Calu3 (cell line): ENCODE data around the gene RARG. TPM values are rescaled to one million over a fixed set of nuclear protein-coding genes. Genes with fewer than 3 reads are reported as not detected.

Experiments
- BruUV-seq: library from RNA; stranded (reverse); fragments of 400-500 nt; replicated peaks from 2 replicates; lab custom pipeline; 2021; lab: Mats Ljungman, UMichigan
- CTCF ChIA-PET: fragments of 300-600 bp; sonication (Branson Sonifier 250); formaldehyde crosslinking; loops from one replicate; lab custom pipeline; 2022; ENCODE audit warnings: antibody characterized with exemption; lab: Charles Lee
- DNase-seq: peaks from one replicate; pipeline ENCODE4 v3.0.0; 2022
- H3K27ac Mint-ChIP-seq: one replicate; pipeline ENCODE4 v1.8.0; 2022; ENCODE audit warnings: mixed read lengths; ENCODE audit not compliant: unreplicated experiment
- H3K27me3 Mint-ChIP-seq: one replicate; pipeline ENCODE4 v1.8.0; 2022; ENCODE audit warnings: mixed read lengths; ENCODE audit not compliant: unreplicated experiment
- H3K36me3 Mint-ChIP-seq: one replicate; pipeline ENCODE4 v1.8.0; 2022; ENCODE audit warnings: mild to moderate bottlenecking, moderate library complexity, mixed read lengths; ENCODE audit not compliant: insufficient read depth, unreplicated experiment
- H3K4me1 Mint-ChIP-seq: one replicate; pipeline ENCODE4 v1.8.0; 2022; ENCODE audit warnings: mild to moderate bottlenecking, low read depth, mixed read lengths; ENCODE audit not compliant: unreplicated experiment
- H3K4me3 Mint-ChIP-seq: one replicate; pipeline ENCODE4 v1.8.0; 2022; ENCODE audit warnings: mild to moderate bottlenecking, low read depth, moderate library complexity, mixed read lengths; ENCODE audit not compliant: unreplicated experiment
- H3K9me3 Mint-ChIP-seq: one replicate; pipeline ENCODE4 v1.8.0; 2022; ENCODE audit warnings: low read depth, mixed read lengths; ENCODE audit not compliant: unreplicated experiment
- intact Hi-C: fragments of 100-400 bp; cut with micrococcal nuclease; formaldehyde crosslinking; loops from one replicate; pipeline ENCODE4 v1.10.0; 2022; ENCODE audit not compliant: unreplicated experiment
- total RNA-seq: library from RNA; stranded (reverse); gene quantifications from 2 replicates; pipeline ENCODE4 v1.2.3, GENCODE V29; 2022
- TF ChIP-seq, protein P1 (sequence below): fragments of 200-600 bp; IDR thresholded peaks from one replicate; pipeline ENCODE4 v1.8.0; 2022; ENCODE audit warnings: antibody characterized with exemption; ENCODE audit not compliant: unreplicated experiment

The RARG gene
- total RNA-seq, 1 experiment from 2014 or later, result 36.7 TPM

DNA sequence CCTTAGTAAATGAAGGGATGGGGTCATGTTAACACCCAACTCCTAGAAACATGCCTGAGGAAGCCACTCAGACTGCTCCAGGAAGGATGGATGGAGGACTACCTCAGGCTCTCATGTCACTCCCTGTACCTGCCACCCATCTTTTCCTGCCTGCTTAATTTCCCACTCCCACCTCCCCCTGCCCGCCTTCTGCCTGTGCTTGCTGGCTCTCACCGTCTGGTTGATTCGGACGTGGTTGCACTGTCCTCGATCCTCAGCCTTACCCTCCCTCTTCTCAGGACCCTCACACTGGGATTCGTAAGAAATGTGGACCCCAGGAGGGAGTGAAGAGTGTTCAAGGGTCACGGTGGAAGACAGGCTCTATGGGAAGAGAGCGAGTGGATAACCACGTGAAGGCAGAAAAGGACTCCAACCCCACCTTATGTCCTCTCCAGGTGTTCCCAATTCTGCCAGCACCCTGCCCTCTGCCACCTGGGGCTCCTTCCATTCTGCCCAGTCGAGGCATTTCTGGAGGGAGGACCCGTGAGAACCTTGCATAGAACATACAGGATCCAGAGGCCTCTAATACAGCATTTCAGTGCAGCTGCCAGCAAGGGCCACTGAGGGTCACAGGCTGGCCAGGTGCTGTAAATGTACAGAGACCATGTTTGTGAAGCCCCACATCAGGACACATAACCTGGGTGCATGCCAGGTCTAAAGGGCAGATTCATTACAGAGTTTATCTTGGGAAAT, 37.9 kb downstream of the RARG start:
- CTCF ChIA-PET, result interaction anchor here (0.6 kb wide), 1 partner anchor 84 kb away, joined by 6 read pairs; no protein-coding TSS in a partner anchor
- Mint-ChIP-seq H3K4me1 (peaks cover 9% of the 10 kb centered on the region), H3K27ac (peak overlapping the region; percentile 36), H3K4me3 (no peak overlapping the region), H3K27me3 (peaks cover 15% of the 10 kb centered on the region), H3K36me3 (peaks cover 10% of the 10 kb centered on the region), H3K9me3 (no peaks in the 10 kb centered on the region)
- intact Hi-C loops, result loop anchor here (5.0 kb wide), 1 partner anchor 127 kb away; no protein-coding TSS in a partner anchor
- TF ChIP-seq, protein P1, sequence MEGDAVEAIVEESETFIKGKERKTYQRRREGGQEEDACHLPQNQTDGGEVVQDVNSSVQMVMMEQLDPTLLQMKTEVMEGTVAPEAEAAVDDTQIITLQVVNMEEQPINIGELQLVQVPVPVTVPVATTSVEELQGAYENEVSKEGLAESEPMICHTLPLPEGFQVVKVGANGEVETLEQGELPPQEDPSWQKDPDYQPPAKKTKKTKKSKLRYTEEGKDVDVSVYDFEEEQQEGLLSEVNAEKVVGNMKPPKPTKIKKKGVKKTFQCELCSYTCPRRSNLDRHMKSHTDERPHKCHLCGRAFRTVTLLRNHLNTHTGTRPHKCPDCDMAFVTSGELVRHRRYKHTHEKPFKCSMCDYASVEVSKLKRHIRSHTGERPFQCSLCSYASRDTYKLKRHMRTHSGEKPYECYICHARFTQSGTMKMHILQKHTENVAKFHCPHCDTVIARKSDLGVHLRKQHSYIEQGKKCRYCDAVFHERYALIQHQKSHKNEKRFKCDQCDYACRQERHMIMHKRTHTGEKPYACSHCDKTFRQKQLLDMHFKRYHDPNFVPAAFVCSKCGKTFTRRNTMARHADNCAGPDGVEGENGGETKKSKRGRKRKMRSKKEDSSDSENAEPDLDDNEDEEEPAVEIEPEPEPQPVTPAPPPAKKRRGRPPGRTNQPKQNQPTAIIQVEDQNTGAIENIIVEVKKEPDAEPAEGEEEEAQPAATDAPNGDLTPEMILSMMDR, result no peak
- BruUV-seq, result no TSS peak
- DNase-seq, result no peak

DNA sequence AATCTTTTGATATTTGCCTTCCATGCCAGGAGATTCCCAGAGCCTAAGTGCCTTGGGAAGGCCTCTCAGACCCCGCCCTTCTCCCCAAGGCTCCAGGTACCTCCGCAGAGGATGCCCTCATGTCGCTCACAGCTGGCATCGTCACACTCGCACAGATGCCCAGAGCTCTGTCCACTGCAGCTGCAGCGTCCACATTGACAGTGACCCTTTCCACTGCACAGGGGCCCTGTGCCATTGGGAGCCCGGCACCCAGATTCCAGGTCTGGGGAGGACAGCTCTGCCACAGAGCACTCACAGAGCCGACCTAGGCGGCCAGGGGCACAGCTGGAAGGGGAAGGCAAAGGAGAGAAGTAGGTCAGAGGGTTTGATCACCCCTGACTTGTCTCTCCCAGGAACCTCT, 39.0 kb downstream of the RARG start:
- no peak overlapping the region for H3K27ac Mint-ChIP-seq
- peaks cover 4% of the 10 kb centered on the region for H3K27me3 Mint-ChIP-seq
- CTCF ChIA-PET, result no interaction called here
- H3K9me3 Mint-ChIP-seq, result no peaks in the 10 kb centered on the region
- peaks cover 9% of the 10 kb centered on the region for H3K4me1 Mint-ChIP-seq
- DNase-seq, result no peak
- TF ChIP-seq, protein P1, result no peak
- H3K4me3 Mint-ChIP-seq, result no peak overlapping the region
- peaks cover 20% of the 10 kb centered on the region for H3K36me3 Mint-ChIP-seq
- intact Hi-C loops, result loop anchor here (5.0 kb wide), 1 partner anchor 126 kb away; no protein-coding TSS in a partner anchor
- no TSS peak for BruUV-seq

DNA sequence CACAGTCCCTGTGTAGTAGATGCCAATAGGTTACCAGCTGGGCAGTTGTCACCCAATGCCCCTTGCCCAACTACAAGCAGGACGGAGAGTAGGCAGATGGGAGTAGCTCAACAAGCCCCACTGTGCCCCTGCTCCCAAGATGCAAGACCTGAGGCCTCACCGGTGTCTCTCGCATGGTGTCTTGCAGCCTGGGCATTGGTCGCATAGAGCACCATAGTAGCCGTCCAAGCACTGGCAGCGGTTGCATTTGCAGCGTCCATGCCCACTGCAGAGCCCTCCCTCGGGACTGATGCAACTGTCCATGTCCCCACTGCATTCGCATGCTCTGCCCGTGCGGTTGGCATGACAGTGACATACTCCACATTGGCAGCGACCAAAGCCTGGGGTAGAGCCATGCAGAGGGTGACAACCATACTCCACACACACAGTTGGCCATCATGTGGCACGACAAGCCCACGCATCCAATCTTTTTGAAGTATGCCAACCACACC, 39.4 kb downstream of the RARG start:
- BruUV-seq, result no TSS peak
- TF ChIP-seq, protein P1, result no peak
- DNase-seq, result no peak
- Mint-ChIP-seq H3K27me3 (no peaks in the 10 kb centered on the region), H3K36me3 (peaks cover 24% of the 10 kb centered on the region), H3K4me1 (peaks cover 9% of the 10 kb centered on the region), H3K4me3 (no peak overlapping the region), H3K9me3 (no peaks in the 10 kb centered on the region), H3K27ac (no peak overlapping the region)
- CTCF ChIA-PET, result no interaction called here
- intact Hi-C loops, result loop anchor here (5.0 kb wide), 1 partner anchor 125 kb away; no protein-coding TSS in a partner anchor

DNA sequence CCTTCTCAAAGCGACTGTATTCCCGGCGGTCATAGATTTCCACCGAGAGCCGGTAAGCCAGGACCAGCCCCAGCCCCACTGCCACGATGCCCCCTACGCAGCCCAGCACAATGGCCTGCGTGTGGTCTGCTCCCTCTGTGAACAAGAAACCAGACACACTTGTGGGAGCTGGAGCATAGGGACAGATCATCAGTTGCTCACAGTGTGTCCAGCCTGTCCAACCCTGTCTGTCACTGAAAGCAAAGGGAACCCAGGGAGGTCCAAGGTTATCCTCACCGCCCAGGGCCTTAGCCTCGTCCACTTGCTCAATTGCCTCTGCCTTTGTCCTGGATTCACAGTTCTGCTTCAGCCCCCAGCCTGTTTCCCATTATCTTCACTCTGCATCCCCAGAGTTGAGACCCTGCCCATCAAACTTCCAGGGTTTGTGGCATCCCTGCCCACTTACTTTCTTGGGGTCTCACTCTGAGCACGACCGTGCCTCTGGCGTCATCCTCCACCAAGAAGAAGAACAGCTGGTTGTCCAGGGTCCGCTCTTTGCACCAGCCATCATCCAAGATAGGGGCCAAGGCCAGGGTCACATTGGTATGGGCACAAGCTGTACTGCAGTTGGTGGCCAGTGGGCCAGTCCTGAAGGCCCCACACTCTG, 40.0 kb downstream of the RARG start:
- intact Hi-C loops, result loop anchor here (5.0 kb wide), 1 partner anchor 125 kb away; no protein-coding TSS in a partner anchor
- no peak overlapping the region for H3K27ac Mint-ChIP-seq
- no TSS peak for BruUV-seq

More for the DNA sequence above, 40.0 kb downstream of the RARG start:
- CTCF ChIA-PET, result no interaction called here
- Mint-ChIP-seq H3K9me3 (no peaks in the 10 kb centered on the region), H3K4me1 (peaks cover 9% of the 10 kb centered on the region), H3K36me3 (peaks cover 30% of the 10 kb centered on the region), H3K4me3 (no peak overlapping the region), H3K27me3 (no peaks in the 10 kb centered on the region)
- no peak for DNase-seq
- TF ChIP-seq, protein P1, result no peak
